Mesenchymal stem cell (in vitro differentiated cells and primary cell): ENCODE data around the gene GGCX.

ENCODE experiments used
- DNase-seq: peaks from one replicate; pipeline ENCODE4 v3.0.0-alpha.2; 2013
- H2AFZ ChIP-seq: one replicate; pipeline ENCODE4 v1.6.1; 2013; ENCODE audit warnings: low read depth, mild to moderate bottlenecking, control low read depth, inconsistent platforms, low read length, moderate library complexity
- H2AK5ac ChIP-seq: 2 replicates; pipeline ENCODE4 v1.6.1; 2013; ENCODE audit warnings: low read length, moderate library complexity, mild to moderate bottlenecking, inconsistent platforms; ENCODE audit not compliant: severe bottlenecking
- H2BK120ac ChIP-seq: one replicate; pipeline ENCODE4 v1.6.1; 2013; ENCODE audit warnings: low read depth, mild to moderate bottlenecking, inconsistent platforms, low read length, moderate library complexity
- H2BK12ac ChIP-seq, 2 experiments: one replicate each; pipeline ENCODE4 v1.6.1; 2013; ENCODE audit warnings: inconsistent platforms in 2 of 2, low read length in 2 of 2, mild to moderate bottlenecking in 2 of 2, moderate library complexity in 2 of 2, control low read depth in 1 of 2
- H2BK15ac ChIP-seq: one replicate; pipeline ENCODE4 v1.6.1; 2013; ENCODE audit warnings: mild to moderate bottlenecking, low read depth, inconsistent platforms; ENCODE audit not compliant: poor library complexity, severe bottlenecking
- H2BK5ac ChIP-seq: 2 replicates; pipeline ENCODE4 v1.6.1; 2013; ENCODE audit warnings: low read depth, mild to moderate bottlenecking, low read length, control low read depth, inconsistent platforms; ENCODE audit not compliant: poor library complexity, severe bottlenecking
- H3K14ac ChIP-seq, 2 experiments: one replicate each; pipeline ENCODE4 v1.6.1; 2013; ENCODE audit warnings: inconsistent platforms in 2 of 2, low read length in 2 of 2, control low read depth in 1 of 2, mild to moderate bottlenecking in 1 of 2, moderate library complexity in 1 of 2
- H3K18ac ChIP-seq, 2 experiments: one replicate each; pipeline ENCODE4 v1.6.1; 2013; ENCODE audit warnings: inconsistent platforms in 2 of 2, low read length in 2 of 2, control low read depth in 1 of 2, low read depth in 1 of 2, mild to moderate bottlenecking in 1 of 2
- H3K23ac ChIP-seq, 2 experiments: one replicate each; pipeline ENCODE4 v1.6.1; 2013; ENCODE audit warnings: inconsistent platforms in 2 of 2, low read length in 2 of 2, mild to moderate bottlenecking in 2 of 2, moderate library complexity in 2 of 2, control low read depth in 1 of 2
- H3K27ac ChIP-seq: 2 replicates; pipeline ENCODE4 v1.5.1; 2013; ENCODE audit warnings: mild to moderate bottlenecking, moderate library complexity, low read length, control low read depth, inconsistent platforms; ENCODE audit not compliant: poor library complexity, severe bottlenecking
- H3K27me3 ChIP-seq, 2 experiments: 2 replicates each; pipeline versions ENCODE4 v1.6.1 to v1.7.0; 2013; ENCODE audit warnings: low read length in 2 of 2, mild to moderate bottlenecking in 2 of 2, moderate library complexity in 2 of 2, control low read depth in 1 of 2, inconsistent platforms in 1 of 2; ENCODE audit not compliant: control insufficient read depth in 1 of 2, insufficient read depth in 1 of 2
- H3K36me3 ChIP-seq, 2 experiments: 2 replicates each; pipeline versions ENCODE4 v1.6.1 to v1.7.0; 2013; ENCODE audit warnings: low read length in 2 of 2, control low read depth in 1 of 2, inconsistent platforms in 1 of 2, low read depth in 1 of 2, mild to moderate bottlenecking in 1 of 2; ENCODE audit not compliant: insufficient read depth in 2 of 2, control insufficient read depth in 1 of 2
- H3K4ac ChIP-seq, 2 experiments: one replicate each; pipeline ENCODE4 v1.6.1; 2013; ENCODE audit warnings: inconsistent platforms in 2 of 2, low read length in 2 of 2, mild to moderate bottlenecking in 2 of 2, moderate library complexity in 2 of 2, control low read depth in 1 of 2, low read depth in 1 of 2
- H3K4me1 ChIP-seq: 2 replicates; pipeline ENCODE4 v1.6.1; 2013; ENCODE audit warnings: low read depth, low read length, control low read depth; ENCODE audit not compliant: control insufficient read depth, insufficient read depth
- H3K4me2 ChIP-seq: 2 replicates; pipeline ENCODE4 v1.6.1; 2013; ENCODE audit warnings: low read length, mild to moderate bottlenecking, inconsistent platforms; ENCODE audit not compliant: poor library complexity, severe bottlenecking
- H3K4me3 ChIP-seq, 2 experiments: 2 replicates each; pipeline versions ENCODE4 v1.5.1 to v1.7.0; 2013; ENCODE audit warnings: low read length in 2 of 2, mild to moderate bottlenecking in 2 of 2, control low read depth in 1 of 2, low read depth in 1 of 2; ENCODE audit not compliant: insufficient read depth in 1 of 2
- H3K79me1 ChIP-seq: replicated peaks from 2 replicates; pipeline ENCODE4 v1.6.1; 2013; ENCODE audit warnings: mild to moderate bottlenecking, control low read depth, low read length, inconsistent platforms; ENCODE audit not compliant: poor library complexity, severe bottlenecking
- H3K9ac ChIP-seq: 2 replicates; pipeline ENCODE4 v1.7.0; 2013; ENCODE audit warnings: mild to moderate bottlenecking, low read length, moderate library complexity
- H3K9me3 ChIP-seq: 2 replicates; pipeline ENCODE4 v1.7.0; 2013; ENCODE audit warnings: mild to moderate bottlenecking, low read length; ENCODE audit not compliant: control insufficient read depth
- H4K8ac ChIP-seq: one replicate; pipeline ENCODE4 v1.6.1; 2013; ENCODE audit warnings: inconsistent platforms, mild to moderate bottlenecking, low read length, moderate library complexity
- H4K91ac ChIP-seq: one replicate; pipeline ENCODE4 v1.6.1; 2013; ENCODE audit warnings: mild to moderate bottlenecking, low read length, inconsistent platforms
- WGBS: methylation state at CpG from one replicate; pipeline ENCODE4 v1.1.7; 2013; ENCODE audit warnings: mixed read lengths; 5-methylcytosine and 5-hydroxymethylcytosine counted together

Gene GGCX

DNA sequence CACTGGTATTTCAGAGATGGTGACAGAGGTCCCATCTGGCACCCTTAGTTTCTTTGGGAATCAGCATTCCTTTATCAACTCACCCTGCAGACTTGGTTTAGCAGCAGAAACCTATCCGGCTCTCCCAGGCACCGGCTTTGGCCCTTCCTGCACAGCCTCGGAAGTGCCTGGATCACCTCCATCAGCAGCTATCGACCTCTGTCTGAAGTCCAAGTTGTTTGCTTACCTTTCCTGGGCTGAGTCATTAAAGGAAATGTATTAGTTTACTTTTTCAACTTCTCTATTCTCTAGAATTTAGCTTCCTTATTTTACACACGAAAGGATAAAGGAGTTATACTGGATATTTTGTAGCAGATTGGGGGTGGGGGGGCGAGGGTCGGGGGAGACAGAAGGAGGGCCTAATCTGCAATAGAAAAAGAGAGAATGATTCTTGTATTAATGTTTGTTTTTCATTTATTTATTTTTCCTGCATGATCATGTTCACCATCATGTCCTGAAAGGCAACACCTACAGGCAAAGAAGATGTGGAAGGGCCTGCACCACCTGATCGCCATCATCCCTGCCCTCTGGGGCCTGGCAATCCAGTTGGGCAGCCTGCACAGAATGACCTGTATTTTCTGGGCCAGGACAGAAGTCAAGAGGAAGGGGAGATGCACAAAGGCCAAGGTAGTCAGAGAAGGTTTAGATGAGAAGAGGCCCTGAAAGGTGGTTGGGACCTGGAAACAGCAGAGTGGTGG is 44.5 kb downstream of the GGCX start:
- no peak overlapping the region for H4K91ac ChIP-seq
- no peak overlapping the region for H3K4me3 ChIP-seq
- H3K79me1 ChIP-seq, result no peaks in the 10 kb centered on the region
- no peaks in the 10 kb centered on the region for H3K36me3 ChIP-seq
- H2BK5ac ChIP-seq, result no peak overlapping the region
- no peak overlapping the region for H2BK120ac ChIP-seq
- no peak overlapping the region for H3K4me2 ChIP-seq
- H3K27me3 ChIP-seq, result no peaks in the 10 kb centered on the region
- no peak overlapping the region for H3K4ac ChIP-seq
- H3K14ac ChIP-seq, result no peak overlapping the region
- H3K9me3 ChIP-seq, result no peaks in the 10 kb centered on the region
- H3K4me1 ChIP-seq, result no peaks in the 10 kb centered on the region
- peak overlapping the region in 1 of 2 experiments; percentile 75 for H2BK12ac ChIP-seq
- no peak overlapping the region for H3K18ac ChIP-seq
- no peak overlapping the region for H4K8ac ChIP-seq
- WGBS, result 70% methylated on average over 4 of the region's 8 CpGs
- no peak overlapping the region for H2BK15ac ChIP-seq
- no peak overlapping the region for H3K27ac ChIP-seq
- H2AK5ac ChIP-seq, result no peak overlapping the region
- no peak overlapping the region for H3K9ac ChIP-seq
- DNase-seq, result no peak
- no peak overlapping the region for H3K23ac ChIP-seq
- no peak overlapping the region for H2AFZ ChIP-seq

DNA sequence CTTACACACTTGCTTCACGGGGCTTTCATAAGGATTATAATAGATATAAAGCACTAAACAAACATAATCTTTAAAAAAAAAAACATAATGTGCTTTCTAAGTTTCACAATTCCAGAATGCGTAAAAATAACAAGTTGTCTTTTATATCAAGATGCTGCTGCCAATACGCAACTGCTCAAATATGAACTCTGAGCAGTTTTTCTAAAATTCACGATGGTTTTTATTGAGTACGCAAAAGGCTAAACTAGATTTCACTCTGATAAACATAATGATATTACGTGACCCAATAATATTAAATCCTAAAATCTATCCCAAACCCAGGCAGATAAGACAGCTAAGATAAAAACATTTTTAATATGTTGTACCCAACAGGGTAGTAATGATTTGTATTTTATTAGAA is 47.0 kb downstream of the GGCX start:
- H3K9ac ChIP-seq, result no peak overlapping the region
- no peak overlapping the region for H2BK15ac ChIP-seq
- no peak overlapping the region for H2BK12ac ChIP-seq
- H3K4ac ChIP-seq, result no peak overlapping the region
- H3K23ac ChIP-seq, result no peak overlapping the region
- H2AK5ac ChIP-seq, result no peak overlapping the region
- H4K91ac ChIP-seq, result no peak overlapping the region
- H2BK5ac ChIP-seq, result no peak overlapping the region
- no peak overlapping the region for H2BK120ac ChIP-seq
- no peak overlapping the region for H3K4me3 ChIP-seq
- no peaks in the 10 kb centered on the region for H3K27me3 ChIP-seq
- over 99% methylated on average over 4 of the region's 6 CpGs for WGBS
- no peak overlapping the region for H2AFZ ChIP-seq
- no peak overlapping the region for H3K14ac ChIP-seq
- no peak overlapping the region for H4K8ac ChIP-seq
- H3K4me1 ChIP-seq, result no peaks in the 10 kb centered on the region
- no peaks in the 10 kb centered on the region for H3K79me1 ChIP-seq
- no peak overlapping the region for H3K27ac ChIP-seq
- no peak overlapping the region for H3K18ac ChIP-seq
- no peaks in the 10 kb centered on the region for H3K9me3 ChIP-seq
- H3K36me3 ChIP-seq, result no peaks in the 10 kb centered on the region
- DNase-seq, result no peak
- no peak overlapping the region for H3K4me2 ChIP-seq

DNA sequence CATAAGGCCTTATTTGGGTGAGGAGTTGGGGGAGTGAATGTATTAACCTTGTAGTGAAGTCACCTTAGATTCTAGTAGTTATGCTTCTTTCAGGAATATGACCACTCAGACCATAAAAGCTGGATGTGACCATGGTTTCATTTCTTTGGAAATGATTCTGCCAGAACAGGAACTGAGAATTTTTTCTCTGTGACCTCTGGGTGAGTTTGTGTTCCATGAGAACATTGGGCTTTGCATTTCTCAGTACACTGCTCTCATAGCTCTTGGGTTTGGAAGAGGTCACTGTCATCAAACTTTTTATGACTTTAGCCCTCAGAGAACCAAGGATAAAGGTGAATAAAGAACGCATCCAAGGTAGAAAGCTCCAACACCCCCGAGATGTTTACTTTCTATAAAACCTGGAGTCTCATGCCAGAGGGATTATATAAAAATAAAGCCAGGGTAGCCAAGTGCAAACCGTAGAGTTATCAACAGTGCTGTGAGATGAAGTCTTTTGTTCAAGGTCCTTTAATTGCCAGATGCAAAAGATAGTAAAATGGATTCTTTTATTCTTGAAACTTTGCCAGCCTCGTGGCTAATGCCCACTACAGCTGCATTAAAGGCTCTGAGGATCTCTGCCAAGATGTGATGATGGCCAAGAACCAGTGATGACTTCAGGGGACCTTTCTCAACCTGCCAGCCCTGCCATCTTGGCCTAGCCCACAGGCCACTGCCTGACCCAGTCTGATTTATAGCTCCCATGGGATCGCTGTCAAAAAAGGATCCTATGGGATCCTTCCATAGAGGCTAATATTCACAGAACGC is 50.1 kb downstream of the GGCX start:
- H2BK5ac ChIP-seq, result no peak overlapping the region
- DNase-seq, result no peak
- H4K8ac ChIP-seq, result no peak overlapping the region
- no peak overlapping the region for H3K4me2 ChIP-seq
- H3K14ac ChIP-seq, result no peak overlapping the region
- H2BK120ac ChIP-seq, result no peak overlapping the region
- no peak overlapping the region for H4K91ac ChIP-seq
- no peak overlapping the region for H2BK15ac ChIP-seq
- no peak overlapping the region for H2AFZ ChIP-seq
- no peaks in the 10 kb centered on the region for H3K27me3 ChIP-seq
- H3K4me3 ChIP-seq, result no peak overlapping the region
- H3K36me3 ChIP-seq, result no peaks in the 10 kb centered on the region
- H3K4ac ChIP-seq, result no peak overlapping the region
- H3K27ac ChIP-seq, result no peak overlapping the region
- no peak overlapping the region for H3K18ac ChIP-seq
- H3K9ac ChIP-seq, result peak overlapping the region; percentile 2
- WGBS, result 86% methylated on average over 6 of the region's 6 CpGs
- no peak overlapping the region for H3K23ac ChIP-seq
- no peaks in the 10 kb centered on the region for H3K79me1 ChIP-seq
- no peak overlapping the region for H2AK5ac ChIP-seq
- H2BK12ac ChIP-seq, result peak overlapping the region in 1 of 2 experiments; percentile 64
- no peaks in the 10 kb centered on the region for H3K4me1 ChIP-seq
- H3K9me3 ChIP-seq, result no peaks in the 10 kb centered on the region

DNA sequence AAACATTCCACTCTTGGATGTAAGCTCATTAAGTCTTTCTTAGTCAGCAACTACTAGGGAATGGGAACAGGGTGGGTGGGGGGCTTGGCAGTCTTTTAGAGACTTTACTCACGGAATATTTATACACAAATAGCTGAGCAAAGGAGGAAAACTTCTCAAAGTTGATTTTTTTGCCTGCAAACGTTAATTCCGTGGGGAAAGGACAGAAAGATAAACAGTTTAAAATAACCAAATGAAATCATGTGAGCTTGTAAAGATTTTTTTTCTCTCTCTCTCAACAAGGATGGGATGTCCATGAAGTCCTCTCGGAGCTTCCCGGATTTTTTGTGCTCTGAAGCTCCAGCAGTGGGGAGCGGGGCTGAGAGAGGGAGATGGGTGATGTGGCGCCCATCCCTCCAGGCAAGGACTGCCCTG is 54.5 kb downstream of the GGCX start:
- Histone ChIP-seq H3K4me1 (peaks cover 19% of the 10 kb centered on the region), H3K79me1 (no peaks in the 10 kb centered on the region), H2BK15ac (no peak overlapping the region), H3K18ac (peak overlapping the region in 1 of 2 experiments; percentile 50), H3K9ac (peak overlapping the region; percentile 80), H3K36me3 (no peaks in the 10 kb centered on the region), H2AFZ (no peak overlapping the region), H4K91ac (no peak overlapping the region), H3K27ac (no peak overlapping the region), H4K8ac (no peak overlapping the region), H3K23ac (no peak overlapping the region), H2AK5ac (no peak overlapping the region), H3K4me2 (no peak overlapping the region), H3K4ac (peak overlapping the region in 1 of 2 experiments; percentile 34), H3K27me3 (no peaks in the 10 kb centered on the region), H2BK12ac (peak overlapping the region in 1 of 2 experiments; percentile 26), H2BK5ac (no peak overlapping the region), H3K4me3 (no peak overlapping the region), H3K14ac (no peak overlapping the region), H3K9me3 (no peaks in the 10 kb centered on the region), H2BK120ac (peak overlapping the region; percentile 2)
- peak; percentile 73 for DNase-seq
- 72% methylated on average over 5 of the region's 7 CpGs for WGBS
